Measurements from ENCODE around the gene KRTAP5-3. TPM values are rescaled to one million over a fixed set of nuclear protein-coding genes. Genes with fewer than 3 reads are reported as not detected.

The KRTAP5-3 gene
- total and polyA plus RNA-seq, 2 of the 8 experiments (the other 6 are each of a cell fraction or from before 2014, with no cell fraction given): not detected

DNA sequence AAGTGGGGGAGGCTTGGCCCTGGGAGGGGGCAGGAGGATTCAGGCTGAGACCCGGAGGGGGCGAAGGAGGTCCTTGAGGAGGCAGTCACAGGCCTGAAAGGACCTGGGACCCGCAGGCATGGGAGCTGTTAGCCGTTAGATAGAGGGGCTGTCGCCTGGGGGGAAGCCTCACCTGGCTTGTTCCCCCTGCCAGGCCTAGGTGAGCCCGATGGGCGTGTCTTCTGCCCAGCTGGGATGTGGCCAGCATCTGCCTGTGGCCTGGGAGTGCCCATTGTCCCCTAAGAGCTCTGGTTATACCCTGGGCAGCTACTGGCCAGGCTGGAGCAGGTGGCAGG is 34.4 kb downstream of the KRTAP5-3 start:
- 6% methylated on average over 6 of the region's 7 CpGs; no CpG with 5 or more reads in 1 of the 2 experiments for WGBS, 2 experiments (ENCODE audit: extremely low coverage in 1 of 2, insufficient coverage in 1 of 2, insufficient read length in 1 of 2, insufficient replicate concordance in 2 of 2, low coverage in 1 of 2, low lambda C conversion rate in 2 of 2, missing lambda C conversion rate in 1 of 2)
- TF ChIP-seq MAFK (IDR thresholded peaks at IDR 0.05; ENCODE audit: low read depth, low read length) (no peak), SUZ12 (IDR thresholded peaks at IDR 0.05; ENCODE audit: low read length) (0 out of 2 replicates have a peak, but pooled peaks have one; percentile 43)
- no peaks in the 10 kb centered on the region for H3K79me2 ChIP-seq (ENCODE audit: control insufficient read depth in 1 of 2, insufficient read depth in 2 of 2, low read length in 2 of 2)
- H3K23ac ChIP-seq (ENCODE audit: insufficient read length): no peak overlapping the region
- no peak overlapping the region for H3K4ac ChIP-seq (replicated peaks; ENCODE audit: insufficient read length, low read depth, low read length)
- H3K9me3 ChIP-seq (ENCODE audit: insufficient read depth in 2 of 2, low read depth in 1 of 2, low read length in 1 of 2): peaks cover 0 to 6% of the 10 kb centered on the region in 2 experiments; a peak in 2 of 4 replicates
- peak overlapping the region; percentile 48 to 79 for H3K4me2 ChIP-seq (ENCODE audit: insufficient read depth in 1 of 2, low read depth in 2 of 2, low read length in 2 of 2)
- peaks cover 2 to 18% of the 10 kb centered on the region in 2 experiments for H4K20me1 ChIP-seq (replicated peaks in 1 of 2; ENCODE audit: control insufficient read depth in 1 of 2, insufficient read depth in 2 of 2, low read length in 2 of 2)
- H3K4me3 ChIP-seq (ENCODE audit: extremely low read depth in 1 of 4, insufficient read depth in 2 of 4, low read depth in 3 of 4, low read length in 4 of 4): peak overlapping the region in 1 of 4 experiments; percentile 71; a peak in 4 of 8 replicates
- H2BK120ac ChIP-seq (replicated peaks; ENCODE audit: low read depth, low read length): no peak overlapping the region
- no peak overlapping the region for H2BK5ac ChIP-seq (ENCODE audit: low read depth, low read length)
- no peak overlapping the region for H2BK12ac ChIP-seq (ENCODE audit: low read depth, low read length)
- no peak overlapping the region for H2BK20ac ChIP-seq (ENCODE audit: low read length)
- no peak overlapping the region for H4K5ac ChIP-seq (ENCODE audit: insufficient read length, low read depth, low read length)
- H2AFZ ChIP-seq (ENCODE audit: low read length): no peak overlapping the region
- FAIRE-seq: no peak
- POLR2A ChIA-PET (ENCODE audit: partially characterized antibody): interaction anchor here (1.3 to 2.6 kb wide), 5 partner anchors 9 to 26 kb away, joined by 5 to 34 read pairs (median 6); no protein-coding TSS in a partner anchor
- H3K18ac ChIP-seq (ENCODE audit: extremely low read depth, low read length): 0 out of 2 replicates have a peak overlapping the region, but pooled peaks have one; percentile 2
- CTCF ChIA-PET (ENCODE audit: partially characterized antibody): interaction anchor here (0.7 to 8.2 kb wide), 17 partner anchors 9 to 109 kb away, joined by 3 to 144 read pairs (median 7); partner anchors contain the start of genes KRTAP5-1 and KRTAP5-2
- no peaks in the 10 kb centered on the region for H3K36me3 ChIP-seq (ENCODE audit: control insufficient read depth in 2 of 4, insufficient read depth in 4 of 4, low read length in 3 of 4)
- H2BK15ac ChIP-seq (ENCODE audit: low read length): no peak overlapping the region
- H4K91ac ChIP-seq (replicated peaks; ENCODE audit: insufficient read length, low read length): no peak overlapping the region
- no peaks in the 10 kb centered on the region for H3K79me1 ChIP-seq (ENCODE audit: low read depth, low read length)
- no peak overlapping the region for H2AK5ac ChIP-seq (ENCODE audit: low read depth, low read length)
- H4K8ac ChIP-seq (ENCODE audit: extremely low read depth, insufficient read depth, low read length): 0 out of 2 replicates have a peak overlapping the region, but pooled peaks have one; percentile 31
- no peaks in the 10 kb centered on the region; the same call in 1 of the 2 replicates for H3K23me2 ChIP-seq (ENCODE audit: low read depth, low read length)
- H3K56ac ChIP-seq (replicated peaks; ENCODE audit: insufficient read length, low read depth, low read length): no peak overlapping the region
- H3K4me1 ChIP-seq (replicated peaks in 1 of 4; ENCODE audit: control insufficient read depth in 3 of 4, insufficient read depth in 4 of 4, low read length in 3 of 4): peaks cover 0 to 32% (median 17%) of the 10 kb centered on the region in 4 experiments; a peak in 6 of 7 replicates
- no peak overlapping the region for H3K27ac ChIP-seq (ENCODE audit: low read depth, low read length)
- H3K14ac ChIP-seq (ENCODE audit: insufficient read length): no peak overlapping the region
- H3K9ac ChIP-seq (replicated peaks in 1 of 4; ENCODE audit: extremely low read depth in 1 of 4, low read depth in 3 of 4, low read length in 3 of 4): no peak overlapping the region
- peaks cover 18 to 54% (median 46%) of the 10 kb centered on the region in 4 experiments for H3K27me3 ChIP-seq (replicated peaks in 1 of 4; ENCODE audit: control insufficient read depth in 3 of 4, extremely low read depth in 1 of 4, insufficient read depth in 3 of 4, low read length in 3 of 4)
- peak in 1 of 2 experiments; percentile 83 for DNase-seq (ENCODE audit: low read depth in 1 of 2, low spot score in 2 of 2)

Measured in H1 (cell line).